Forelimb muscle (tissue), 1 donor: ENCODE measurements around the gene LRP3. TPM values are rescaled to one million over a fixed set of nuclear protein-coding genes. Genes with fewer than 3 reads are reported as not detected.

Source experiments
- DNase-seq: peaks from one replicate; pipeline ENCODE4 v3.0.0-alpha.2; 2013; ENCODE audit warnings: low read depth
- polyA plus RNA-seq: library from polyadenylated mRNA; unstranded; fragments of 120-200 nt; gene quantifications from one replicate; pipeline ENCODE4 v1.2.1, GENCODE V29; 2013; ENCODE audit not compliant: insufficient read length

The LRP3 gene
- polyA plus RNA-seq, 1 donor: 19.2 TPM

- DNase-seq: no peak
Measured at GRCh38 chr19:33251526-33252090, 57.5 kb downstream of the LRP3 start.

GRCh38 chr19:33252418-33252962, 58.4 kb downstream of the LRP3 start:
- no peak for DNase-seq

- no peak for DNase-seq
Measured at GRCh38 chr19:33252971-33253370, 58.8 kb downstream of the LRP3 start.

- no peak for DNase-seq
Measured at GRCh38 chr19:33254245-33254824, 60.2 kb downstream of the LRP3 start.

GRCh38 chr19:33255781-33256180, 61.7 kb downstream of the LRP3 start:
- no peak for DNase-seq

GRCh38 chr19:33256261-33256660, 62.1 kb downstream of the LRP3 start:
- no peak for DNase-seq

GRCh38 chr19:33257828-33258227, 63.7 kb downstream of the LRP3 start:
- no peak for DNase-seq

Other genes with a start within 250 kb of the LRP3 start
- gene CEP89, start 222.4 kb upstream of the LRP3 start, polyA plus RNA-seq: 17.0 TPM
- gene FAAP24, start 222.1 kb upstream of the LRP3 start, polyA plus RNA-seq: 1.6 TPM
- gene RHPN2, start 129.4 kb upstream of the LRP3 start, polyA plus RNA-seq: 2.1 TPM
- 7.6 TPM for gene GPATCH1, start 113.1 kb upstream of the LRP3 start, polyA plus RNA-seq
- 0.56 TPM for gene WDR88, start 62.2 kb upstream of the LRP3 start, polyA plus RNA-seq
- 8.0 TPM for gene SLC7A10, start 31.5 kb downstream of the LRP3 start, polyA plus RNA-seq
- 4.4 TPM for gene CEBPA, start 108.2 kb downstream of the LRP3 start, polyA plus RNA-seq
- 19.4 TPM for gene CEBPG, start 179.4 kb downstream of the LRP3 start, polyA plus RNA-seq